ENCODE results near the gene NFASC.

DNA sequence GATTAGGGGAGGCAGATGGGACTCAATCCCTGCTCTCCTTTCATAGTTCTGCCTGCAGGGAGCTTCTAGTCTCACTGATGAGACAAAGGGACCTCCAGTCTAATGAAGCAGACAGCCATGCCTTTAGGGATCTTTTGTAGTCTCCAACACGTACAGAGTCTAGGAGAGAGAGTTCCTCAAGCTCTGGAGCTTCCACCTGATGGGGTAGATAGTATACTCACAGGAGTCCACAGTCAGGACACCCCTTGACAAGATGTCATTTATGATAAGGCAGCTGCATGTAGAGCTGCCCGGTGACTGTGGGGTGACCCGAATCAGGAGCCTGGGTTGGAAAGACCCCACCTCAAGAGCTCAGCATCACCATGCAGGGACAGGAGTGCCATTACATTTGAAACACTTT, 117.0 kb downstream of the NFASC start:
- TF ChIP-seq, protein P1, sequence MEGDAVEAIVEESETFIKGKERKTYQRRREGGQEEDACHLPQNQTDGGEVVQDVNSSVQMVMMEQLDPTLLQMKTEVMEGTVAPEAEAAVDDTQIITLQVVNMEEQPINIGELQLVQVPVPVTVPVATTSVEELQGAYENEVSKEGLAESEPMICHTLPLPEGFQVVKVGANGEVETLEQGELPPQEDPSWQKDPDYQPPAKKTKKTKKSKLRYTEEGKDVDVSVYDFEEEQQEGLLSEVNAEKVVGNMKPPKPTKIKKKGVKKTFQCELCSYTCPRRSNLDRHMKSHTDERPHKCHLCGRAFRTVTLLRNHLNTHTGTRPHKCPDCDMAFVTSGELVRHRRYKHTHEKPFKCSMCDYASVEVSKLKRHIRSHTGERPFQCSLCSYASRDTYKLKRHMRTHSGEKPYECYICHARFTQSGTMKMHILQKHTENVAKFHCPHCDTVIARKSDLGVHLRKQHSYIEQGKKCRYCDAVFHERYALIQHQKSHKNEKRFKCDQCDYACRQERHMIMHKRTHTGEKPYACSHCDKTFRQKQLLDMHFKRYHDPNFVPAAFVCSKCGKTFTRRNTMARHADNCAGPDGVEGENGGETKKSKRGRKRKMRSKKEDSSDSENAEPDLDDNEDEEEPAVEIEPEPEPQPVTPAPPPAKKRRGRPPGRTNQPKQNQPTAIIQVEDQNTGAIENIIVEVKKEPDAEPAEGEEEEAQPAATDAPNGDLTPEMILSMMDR (conservative IDR thresholded peaks at IDR 0.05; ENCODE audit: low read depth, low read length): no peak
- no peak for TF ChIP-seq EZH2 (IDR thresholded peaks at IDR 0.05; ENCODE audit: low read length, unreplicated experiment)
